ENCODE data around the gene DGKB.
A peak's percentile ranks its signal among the peaks of the same experiment; 100 is the strongest.
"Not testable (repeated sequence)": the region's sequence is repeated elsewhere in the genome, so short reads cannot be mapped to it uniquely, and the experiment has no call there.

Gene DGKB

GRCh38 chr7:14480281-14480680 is 422.3 kb downstream of the DGKB start:
- FAIRE-seq, result no peak
- DNase-seq (ENCODE audit: insufficient read length, low spot score), result no peak
- TF ChIP-seq POLR2AphosphoS5 (IDR thresholded peaks at IDR 0.05; ENCODE audit: low read depth, low read length) (no peak), POU2F2 (IDR thresholded peaks at IDR 0.05; ENCODE audit: low read depth, low read length) (no peak), PAX5 (IDR thresholded peaks at IDR 0.05; ENCODE audit: insufficient read depth, low read length, severe bottlenecking) (no peak), TAF1 (IDR thresholded peaks at IDR 0.05; ENCODE audit: low read depth, low read length) (no peak), POLR2A (IDR thresholded peaks at IDR 0.05; ENCODE audit: low read depth, low read length) (no peak), SPI1 (IDR thresholded peaks at IDR 0.05; ENCODE audit: low read depth, low read length) (no peak)

DNA sequence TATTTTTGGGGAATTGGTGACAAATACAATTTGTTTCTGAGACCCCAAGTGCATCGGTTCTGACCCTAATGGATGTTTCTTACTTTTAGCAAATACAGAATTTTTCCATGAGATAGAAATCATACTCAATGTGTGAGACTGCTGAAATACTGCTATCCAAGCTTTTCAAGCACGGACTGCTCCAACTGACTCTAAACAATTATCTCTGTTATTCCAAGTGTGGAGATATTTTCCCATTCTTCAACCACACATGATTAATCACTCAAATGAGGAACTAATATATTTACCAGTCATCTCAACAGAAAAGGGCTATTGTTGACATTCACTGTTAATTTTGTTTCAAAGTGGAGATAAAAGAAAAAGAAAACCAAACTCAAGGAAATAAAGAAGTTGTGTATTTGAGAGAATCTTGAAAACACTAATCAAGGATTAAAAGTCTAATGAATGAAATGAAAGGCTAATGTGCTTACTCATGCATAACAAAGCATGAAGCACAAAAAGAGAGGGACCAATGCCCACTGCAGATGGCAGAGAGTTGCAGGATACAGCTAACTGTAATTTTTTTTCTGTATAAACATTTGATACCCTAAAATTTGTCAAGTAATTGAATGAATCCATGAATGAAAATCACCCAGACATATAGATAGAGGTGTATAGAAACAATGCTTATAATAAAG is 423.6 kb downstream of the DGKB start:
- TF ChIP-seq SPI1 (IDR thresholded peaks at IDR 0.05; ENCODE audit: low read depth, low read length) (no peak), TAF1 (IDR thresholded peaks at IDR 0.05; ENCODE audit: low read depth, low read length) (no peak), POU2F2 (IDR thresholded peaks at IDR 0.05; ENCODE audit: low read depth, low read length) (no peak), PAX5 (IDR thresholded peaks at IDR 0.05; ENCODE audit: insufficient read depth, low read length, severe bottlenecking) (no peak), POLR2AphosphoS5 (IDR thresholded peaks at IDR 0.05; ENCODE audit: low read depth, low read length) (no peak), POLR2A (IDR thresholded peaks at IDR 0.05; ENCODE audit: low read depth, low read length) (no peak)
- no peak for FAIRE-seq
- DNase-seq (ENCODE audit: insufficient read length, low spot score), result no peak

DNA sequence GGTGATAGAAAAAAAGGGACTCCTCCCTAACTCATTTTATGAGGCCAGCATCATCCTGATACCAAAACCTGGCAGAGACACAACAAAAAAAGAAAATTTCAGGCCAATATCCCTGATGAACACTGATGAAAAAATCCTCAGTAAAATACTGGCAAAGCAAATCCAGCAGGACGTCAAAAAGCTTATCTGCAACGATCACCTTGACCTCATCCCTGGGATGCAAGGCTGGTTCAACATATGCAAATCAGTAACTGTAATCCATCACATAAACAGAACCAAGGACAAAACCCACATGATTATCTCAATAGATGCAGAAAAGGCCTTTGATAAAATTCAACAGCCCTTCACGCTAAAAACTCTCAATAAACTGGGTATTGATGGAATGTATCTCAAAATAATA is 440.8 kb downstream of the DGKB start:
- not testable (repeated sequence) for DNase-seq (ENCODE audit: insufficient read length, low spot score); FAIRE-seq

DNA sequence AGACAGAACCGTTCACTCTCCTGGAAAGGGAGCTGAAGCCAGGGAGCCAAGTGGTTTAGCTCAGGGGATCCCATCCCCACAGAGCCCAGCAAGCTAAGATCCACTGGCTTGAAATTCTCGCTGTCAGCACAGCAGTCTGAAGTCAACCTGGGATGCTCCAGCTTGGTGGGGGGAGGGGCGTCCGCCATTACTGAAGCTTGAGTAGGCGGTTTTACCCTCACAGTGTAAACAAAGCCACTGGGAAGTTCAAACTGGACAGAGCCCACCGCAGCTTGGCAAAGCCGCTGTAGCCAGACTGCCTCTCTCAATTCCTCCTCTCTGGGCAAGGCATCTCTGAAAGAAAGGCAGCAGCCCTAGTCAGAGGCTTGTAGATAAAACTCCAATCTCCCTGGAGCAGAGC is 443.7 kb downstream of the DGKB start:
- DNase-seq (ENCODE audit: insufficient read length, low spot score); FAIRE-seq: not testable (repeated sequence)

GRCh38 chr7:14457568-14458453 is 444.7 kb downstream of the DGKB start:
- TF ChIP-seq TAF1 (IDR thresholded peaks at IDR 0.05; ENCODE audit: low read depth, low read length), result no peak
- TF ChIP-seq PAX5 (IDR thresholded peaks at IDR 0.05; ENCODE audit: insufficient read depth, low read length, severe bottlenecking), result no peak
- no peak for TF ChIP-seq POLR2A (IDR thresholded peaks at IDR 0.05; ENCODE audit: low read depth, low read length)
- TF ChIP-seq SPI1 (IDR thresholded peaks at IDR 0.05; ENCODE audit: low read depth, low read length), result no peak
- no peak for TF ChIP-seq POU2F2 (IDR thresholded peaks at IDR 0.05; ENCODE audit: low read depth, low read length)
- TF ChIP-seq POLR2AphosphoS5 (IDR thresholded peaks at IDR 0.05; ENCODE audit: low read depth, low read length), result no peak
- FAIRE-seq (peak; percentile 62), DNase-seq (ENCODE audit: insufficient read length, low spot score) (peak; percentile 5)

GRCh38 chr7:14449291-14449690 is 453.3 kb downstream of the DGKB start:
- DNase-seq (ENCODE audit: insufficient read length, low spot score), result no peak
- no peak for FAIRE-seq
- TF ChIP-seq SPI1 (IDR thresholded peaks at IDR 0.05; ENCODE audit: low read depth, low read length) (no peak), TAF1 (IDR thresholded peaks at IDR 0.05; ENCODE audit: low read depth, low read length) (no peak), POLR2AphosphoS5 (IDR thresholded peaks at IDR 0.05; ENCODE audit: low read depth, low read length) (no peak), POU2F2 (IDR thresholded peaks at IDR 0.05; ENCODE audit: low read depth, low read length) (no peak), POLR2A (IDR thresholded peaks at IDR 0.05; ENCODE audit: low read depth, low read length) (no peak), PAX5 (IDR thresholded peaks at IDR 0.05; ENCODE audit: insufficient read depth, low read length, severe bottlenecking) (no peak)

- DNase-seq (ENCODE audit: insufficient read length, low spot score), result no peak
- TF ChIP-seq POU2F2 (IDR thresholded peaks at IDR 0.05; ENCODE audit: low read depth, low read length) (no peak), TAF1 (IDR thresholded peaks at IDR 0.05; ENCODE audit: low read depth, low read length) (no peak), PAX5 (IDR thresholded peaks at IDR 0.05; ENCODE audit: insufficient read depth, low read length, severe bottlenecking) (no peak)
- FAIRE-seq, result peak; percentile 55
Observed at GRCh38 chr7:14446829-14447228, 455.7 kb downstream of the DGKB start.

DNA sequence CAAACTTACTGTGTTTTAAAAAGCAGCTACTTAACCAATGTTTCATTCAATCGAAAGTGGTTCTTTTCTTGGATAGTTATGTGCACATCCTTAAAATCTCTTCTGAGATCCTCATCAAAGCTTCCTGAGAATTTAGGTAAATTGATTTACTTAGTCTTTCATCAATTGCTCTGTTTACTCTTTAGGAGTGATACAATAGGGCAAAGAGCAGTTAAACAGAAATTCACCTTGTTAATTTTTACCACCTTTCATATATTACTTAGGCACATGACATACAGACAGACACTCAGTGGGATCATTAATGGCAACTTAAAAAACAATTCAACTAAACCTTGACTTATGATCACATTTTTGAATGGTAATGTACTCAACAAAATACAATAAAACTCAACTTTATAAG is 456.3 kb downstream of the DGKB start:
- TF ChIP-seq POLR2AphosphoS5 (IDR thresholded peaks at IDR 0.05; ENCODE audit: low read depth, low read length) (no peak), PAX5 (IDR thresholded peaks at IDR 0.05; ENCODE audit: insufficient read depth, low read length, severe bottlenecking) (no peak), POU2F2 (IDR thresholded peaks at IDR 0.05; ENCODE audit: low read depth, low read length) (no peak), TAF1 (IDR thresholded peaks at IDR 0.05; ENCODE audit: low read depth, low read length) (no peak), POLR2A (IDR thresholded peaks at IDR 0.05; ENCODE audit: low read depth, low read length) (no peak), SPI1 (IDR thresholded peaks at IDR 0.05; ENCODE audit: low read depth, low read length) (no peak)
- FAIRE-seq (no peak), DNase-seq (ENCODE audit: insufficient read length, low spot score) (no peak)

DNA sequence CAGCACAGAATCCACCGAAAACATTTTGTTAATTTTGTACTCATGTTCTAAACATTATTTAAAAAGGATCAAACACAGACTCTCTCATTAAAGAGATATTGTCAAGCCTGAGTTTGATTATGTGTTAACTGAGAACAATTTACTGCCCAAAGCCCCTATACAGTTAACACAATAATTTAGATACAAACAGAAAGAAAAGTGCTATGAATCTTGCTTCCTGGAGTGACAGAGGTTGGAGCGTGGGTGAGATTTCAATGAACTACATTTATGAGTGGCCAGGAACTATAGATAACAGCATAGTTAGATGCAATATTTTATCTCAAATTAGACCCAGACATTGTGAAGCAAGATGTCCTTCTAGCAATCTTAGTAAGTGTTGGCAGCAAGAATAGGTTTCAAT is 464.2 kb downstream of the DGKB start:
- DNase-seq (ENCODE audit: insufficient read length, low spot score) (no peak), FAIRE-seq (no peak)
- no peak for TF ChIP-seq POU2F2 (IDR thresholded peaks at IDR 0.05; ENCODE audit: low read depth, low read length)
- no peak for TF ChIP-seq POLR2AphosphoS5 (IDR thresholded peaks at IDR 0.05; ENCODE audit: low read depth, low read length)
- TF ChIP-seq TAF1 (IDR thresholded peaks at IDR 0.05; ENCODE audit: low read depth, low read length), result no peak
- no peak for TF ChIP-seq POLR2A (IDR thresholded peaks at IDR 0.05; ENCODE audit: low read depth, low read length)
- TF ChIP-seq PAX5 (IDR thresholded peaks at IDR 0.05; ENCODE audit: insufficient read depth, low read length, severe bottlenecking), result no peak
- TF ChIP-seq SPI1 (IDR thresholded peaks at IDR 0.05; ENCODE audit: low read depth, low read length), result no peak

DNA sequence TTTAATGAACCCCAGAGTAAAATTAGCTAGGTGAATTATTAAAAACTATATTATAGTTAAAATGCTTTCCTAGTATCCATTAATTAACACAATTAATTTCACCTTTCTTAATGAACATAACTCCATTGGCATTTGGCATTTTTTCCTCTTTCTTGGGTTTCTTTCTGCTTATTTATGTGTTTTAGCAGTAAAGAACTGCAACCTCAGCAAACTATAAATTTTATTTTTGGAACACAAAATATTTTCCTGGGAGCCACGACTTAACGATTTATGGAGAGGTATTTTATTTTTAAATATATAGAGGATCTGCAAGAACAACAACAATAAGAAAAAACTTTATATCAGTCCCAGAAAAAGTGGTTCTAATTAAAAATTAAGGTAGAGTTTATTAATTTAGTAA is 465.7 kb downstream of the DGKB start:
- TF ChIP-seq PAX5 (IDR thresholded peaks at IDR 0.05; ENCODE audit: insufficient read depth, low read length, severe bottlenecking) (no peak), SPI1 (IDR thresholded peaks at IDR 0.05; ENCODE audit: low read depth, low read length) (no peak), POU2F2 (IDR thresholded peaks at IDR 0.05; ENCODE audit: low read depth, low read length) (no peak), TAF1 (IDR thresholded peaks at IDR 0.05; ENCODE audit: low read depth, low read length) (no peak), POLR2A (IDR thresholded peaks at IDR 0.05; ENCODE audit: low read depth, low read length) (no peak), POLR2AphosphoS5 (IDR thresholded peaks at IDR 0.05; ENCODE audit: low read depth, low read length) (no peak)
- FAIRE-seq (no peak), DNase-seq (ENCODE audit: insufficient read length, low spot score) (no peak)
